GM21367 (cell line): ENCODE data around the gene CLPSL2.

Experiments
- ATAC-seq: cut with Tn5 transposase; IDR thresholded peaks from one replicate; pipeline ENCODE4 v1.9.1; 2021; ENCODE audit not compliant: unreplicated experiment

Gene CLPSL2

DNA sequence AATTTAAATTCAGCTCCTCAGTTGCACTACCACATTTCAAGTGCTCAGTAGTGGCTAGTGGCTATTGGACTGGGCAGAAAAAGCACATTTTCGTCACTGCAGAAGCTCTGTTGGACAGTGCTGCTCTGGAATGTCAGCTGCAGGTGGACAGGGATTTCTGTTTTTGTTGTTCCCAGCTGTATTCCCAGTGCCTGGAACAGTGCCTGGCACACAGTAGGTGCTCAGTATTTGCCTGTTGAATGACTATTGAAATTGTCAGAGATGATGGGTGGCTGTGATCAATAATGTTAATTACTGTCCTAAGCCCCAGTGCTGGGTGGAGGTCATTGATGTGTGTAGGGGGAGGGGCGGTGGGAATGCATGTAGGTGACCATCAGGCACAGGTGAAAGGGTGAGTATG is 9.9 kb downstream of the CLPSL2 start:
- ATAC-seq = no peak

DNA sequence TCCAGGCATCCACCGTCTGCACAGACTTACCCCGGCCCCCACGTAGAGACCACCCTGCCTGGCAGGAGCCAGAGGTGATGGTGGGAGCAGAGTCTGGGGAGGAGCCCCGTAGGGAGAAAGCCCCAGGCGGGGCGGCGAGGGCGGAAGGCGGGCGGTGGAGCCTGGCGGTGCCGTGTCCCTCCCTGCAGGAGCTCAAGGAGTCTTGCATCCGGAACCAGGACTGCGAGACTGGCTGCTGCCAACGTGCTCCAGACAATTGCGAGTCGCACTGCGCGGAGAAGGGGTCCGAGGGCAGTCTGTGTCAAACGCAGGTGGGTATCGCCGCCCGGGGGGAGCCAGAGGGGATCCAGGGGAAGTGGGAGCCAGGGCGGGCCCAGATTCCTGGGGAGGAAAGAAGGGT is 10.4 kb downstream of the CLPSL2 start:
- ATAC-seq = no peak

DNA sequence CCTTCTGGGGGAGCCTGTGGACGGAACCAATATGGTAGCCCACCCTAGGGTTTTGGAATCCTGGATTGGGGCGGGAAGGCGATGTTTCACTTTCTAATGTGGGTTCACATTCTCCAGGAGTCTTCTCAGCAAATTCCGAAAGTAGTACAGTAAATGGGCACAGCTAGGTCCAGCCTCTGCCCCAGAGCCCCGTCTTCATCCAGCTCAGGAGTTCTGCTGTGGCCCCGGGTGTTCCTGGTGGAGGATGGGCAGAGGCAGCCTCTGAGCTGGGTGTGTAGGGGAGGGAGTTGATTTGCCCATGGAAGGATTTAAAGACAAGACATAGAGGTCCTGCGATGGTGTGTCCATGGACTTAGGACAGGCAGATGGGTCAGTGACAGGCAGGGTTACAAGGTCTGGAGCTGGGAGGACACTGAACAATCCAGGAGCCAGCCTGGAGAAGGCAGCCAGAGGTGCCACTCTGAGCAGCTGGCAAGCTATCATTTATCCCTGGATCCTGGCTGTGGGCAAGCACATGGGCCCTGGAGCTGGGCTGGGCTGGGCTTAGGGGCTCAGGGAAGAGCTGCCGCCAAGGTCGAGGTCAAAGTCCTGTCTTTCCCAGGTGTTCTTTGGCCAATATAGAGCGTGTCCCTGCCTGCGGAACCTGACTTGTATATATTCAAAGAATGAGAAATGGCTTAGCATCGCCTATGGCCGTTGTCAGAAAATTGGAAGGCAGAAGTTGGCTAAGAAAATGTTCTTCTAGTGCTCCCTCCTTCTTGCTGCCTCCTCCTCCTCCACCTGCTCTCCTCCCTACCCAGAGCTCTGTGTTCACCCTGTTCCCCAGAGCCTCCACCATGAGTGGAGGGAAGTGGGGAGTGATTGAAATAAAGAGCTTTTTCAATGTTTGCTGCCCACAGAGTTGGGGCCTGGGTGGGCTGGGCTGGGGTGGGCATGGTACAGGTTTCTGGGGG is 11.1 kb downstream of the CLPSL2 start:
- no peak for ATAC-seq

DNA sequence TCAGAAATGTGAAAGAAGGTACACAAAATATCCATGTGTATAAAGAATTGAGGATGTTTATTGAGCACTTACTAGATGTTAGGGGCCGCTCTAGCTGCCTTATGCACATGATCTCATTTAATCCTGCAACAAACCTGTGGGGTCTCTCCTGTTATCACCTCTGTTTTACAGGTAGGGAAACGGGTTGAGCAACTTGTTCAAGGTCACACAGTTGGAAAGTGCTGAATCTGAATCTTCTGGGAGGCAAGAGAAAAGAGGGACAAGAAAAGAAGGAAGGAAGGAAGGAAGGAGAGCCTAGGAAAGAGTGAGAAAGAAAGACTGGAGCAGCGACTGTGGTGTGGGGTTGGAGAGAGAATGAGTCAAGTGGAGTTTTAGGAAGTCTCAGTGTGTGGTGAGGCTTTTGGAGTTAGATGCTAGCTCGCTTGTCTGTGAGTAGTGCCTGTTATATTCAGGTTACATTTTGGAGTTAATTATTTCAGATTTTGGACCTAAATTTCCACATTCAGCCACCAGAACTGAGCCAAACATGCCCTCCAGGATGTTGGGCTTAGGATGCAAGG is 12.1 kb downstream of the CLPSL2 start:
- no peak for ATAC-seq

DNA sequence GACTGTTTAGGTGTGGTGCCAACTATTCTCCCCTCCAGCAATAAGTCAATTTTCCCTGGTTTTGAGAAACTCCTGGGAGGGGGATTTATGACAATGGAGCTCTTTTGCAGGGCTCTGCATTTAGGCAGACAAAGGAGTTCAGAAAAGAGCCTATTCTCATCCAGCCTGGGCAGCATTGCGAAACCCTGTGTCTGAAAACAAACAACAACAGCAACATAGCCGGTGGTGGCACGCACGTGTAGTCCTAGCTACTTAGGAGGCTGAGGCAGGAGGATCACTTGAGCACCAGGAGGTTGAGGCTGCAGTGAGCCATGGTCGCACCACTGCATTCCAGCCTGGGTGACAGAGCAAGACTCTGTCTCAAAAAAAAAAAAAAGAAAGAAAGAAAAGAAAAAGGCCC is 14.3 kb downstream of the CLPSL2 start:
- no peak for ATAC-seq

DNA sequence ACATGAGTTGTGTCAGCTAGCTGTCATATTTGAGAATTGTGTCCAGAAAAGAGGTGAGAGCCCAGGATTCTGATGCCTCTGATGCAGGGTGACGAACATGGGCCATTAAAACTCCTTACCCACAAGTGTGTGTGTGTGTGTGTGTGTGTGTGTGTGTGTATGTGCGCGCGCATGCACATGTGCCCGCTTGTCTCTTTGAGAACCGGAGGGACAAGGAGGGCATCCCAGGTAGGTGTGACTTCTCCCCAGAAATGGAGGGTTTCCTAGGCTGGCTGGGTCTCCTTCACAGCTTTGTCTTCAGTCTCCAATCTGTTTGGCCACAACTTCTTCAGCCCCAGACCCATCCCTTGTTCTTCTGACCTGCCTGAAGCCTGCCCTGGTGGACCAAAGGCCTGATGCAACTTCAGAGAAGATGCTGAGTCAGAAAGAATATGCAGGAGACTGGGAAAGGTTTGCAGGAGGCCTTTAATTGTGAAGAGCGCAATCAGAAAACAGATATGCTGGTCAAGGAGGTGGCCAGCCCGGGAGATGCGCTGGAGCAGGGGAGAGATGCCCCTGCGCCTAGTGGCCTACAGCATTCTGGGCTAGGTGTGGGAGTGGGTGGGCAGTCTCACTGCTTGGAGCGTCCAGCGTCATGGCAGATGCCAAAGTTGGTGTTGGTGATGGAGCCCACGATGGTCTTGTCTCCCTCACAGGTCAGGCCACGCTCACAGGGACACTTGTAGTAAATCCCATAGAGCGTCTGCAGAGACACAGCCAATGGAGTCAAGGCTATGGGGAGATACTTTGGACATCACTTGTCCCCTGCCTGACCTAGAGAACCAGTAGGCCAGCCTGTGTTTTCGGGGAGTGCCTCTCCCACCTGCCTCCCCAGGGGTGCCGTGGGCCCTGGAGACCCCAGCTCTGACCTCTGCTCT is 18.4 kb downstream of the CLPSL2 start:
- ATAC-seq = no peak

DNA sequence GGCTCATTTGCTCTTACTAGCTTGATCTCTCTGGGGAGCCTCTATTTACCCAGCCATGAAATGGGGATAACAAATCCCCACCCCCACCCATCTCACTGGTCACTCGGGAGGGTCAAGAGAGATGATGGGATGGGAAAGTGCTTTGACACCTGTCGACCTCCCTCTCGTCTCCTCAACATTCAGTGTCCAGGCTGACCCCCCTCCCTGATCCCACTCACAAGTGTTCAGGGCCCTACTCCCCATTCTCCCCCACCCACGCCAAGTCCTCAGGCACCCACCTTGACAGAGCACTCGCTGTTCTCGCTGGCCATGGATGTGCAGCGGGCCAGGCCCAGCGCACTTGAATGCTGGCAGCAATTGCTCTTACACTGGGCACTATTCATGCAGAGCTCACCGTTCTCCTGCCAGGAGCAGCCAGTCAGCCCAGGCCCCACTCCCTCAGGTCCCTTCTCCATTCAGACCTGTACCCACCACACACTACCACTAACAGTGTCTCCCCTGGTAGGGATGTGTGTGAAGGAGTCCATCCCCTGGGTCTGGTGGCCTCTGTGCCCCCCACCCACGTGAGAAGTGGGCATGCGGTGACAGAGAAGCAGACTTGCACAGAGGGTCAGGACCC is 19.2 kb downstream of the CLPSL2 start:
- no peak for ATAC-seq

DNA sequence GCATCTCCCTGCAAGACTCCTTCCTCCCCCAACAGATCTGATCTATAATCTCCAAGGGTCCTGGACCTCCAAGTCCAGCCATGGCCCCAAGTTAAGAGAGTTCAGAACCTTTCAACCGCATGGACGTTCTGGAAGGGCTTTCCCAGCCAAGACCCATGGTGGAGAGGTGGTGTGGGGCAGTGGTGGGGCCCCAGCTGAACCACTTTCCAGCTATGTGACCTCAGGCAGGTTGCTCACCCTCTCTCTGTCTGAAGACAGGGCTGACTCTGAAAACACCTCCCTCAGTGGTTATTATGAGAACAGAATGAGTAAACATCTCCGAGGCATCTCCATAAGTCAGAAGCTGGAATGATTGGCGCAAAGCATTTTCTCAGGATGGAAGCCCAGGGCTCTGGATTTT is 19.8 kb downstream of the CLPSL2 start:
- no peak for ATAC-seq

DNA sequence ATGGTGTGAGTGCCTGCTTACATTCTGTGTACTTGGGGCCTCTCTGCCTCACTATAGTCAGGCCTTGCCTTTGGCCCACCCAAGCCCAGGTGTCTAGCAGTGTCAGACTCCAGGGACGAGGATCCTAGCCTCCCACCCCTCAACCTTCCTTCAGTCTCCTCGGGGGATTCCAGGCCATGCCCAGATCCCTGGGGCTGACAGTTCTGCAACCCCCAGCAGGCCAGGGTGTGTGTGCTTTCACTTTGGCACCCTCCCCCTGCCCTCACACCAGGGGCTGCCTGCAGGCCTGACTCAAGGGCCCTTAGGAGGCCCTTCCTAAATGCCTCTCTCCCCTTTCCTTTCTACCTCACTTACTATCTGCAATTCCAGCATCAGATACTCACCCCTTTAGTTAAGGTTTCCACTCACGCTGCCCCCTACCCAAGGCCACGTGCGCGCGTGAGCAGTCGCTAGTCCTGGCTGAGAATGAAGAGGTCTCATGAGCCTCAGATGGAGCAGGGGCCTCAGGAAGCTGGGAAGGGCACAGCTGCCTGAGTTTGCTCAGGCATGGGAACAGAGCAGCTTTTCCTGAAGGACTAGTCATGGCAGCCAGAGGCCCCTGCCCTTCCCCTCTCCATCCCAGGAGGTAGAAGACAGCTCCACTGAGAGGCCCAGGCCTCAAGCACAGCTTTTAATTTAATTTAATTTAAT is 21.6 kb downstream of the CLPSL2 start:
- no peak for ATAC-seq

DNA sequence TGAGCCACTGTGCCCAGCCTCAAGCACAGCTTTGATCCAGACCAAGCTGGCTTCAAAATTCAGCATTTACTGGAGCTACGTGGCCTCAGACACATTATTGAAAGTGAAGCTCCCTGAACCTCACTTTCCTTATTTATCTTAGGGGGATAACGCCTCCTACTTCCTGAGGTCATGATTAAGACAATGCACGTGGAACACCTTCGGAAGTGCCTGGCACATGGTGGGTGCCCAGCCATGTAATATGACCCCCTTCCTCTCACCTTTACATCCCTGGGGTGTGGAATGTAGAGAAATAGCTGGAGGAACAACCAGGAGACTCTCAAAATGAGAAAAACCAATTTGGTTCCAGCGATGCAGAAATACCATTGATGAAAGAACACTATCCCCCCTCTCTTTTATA is 22.3 kb downstream of the CLPSL2 start:
- ATAC-seq = no peak

DNA sequence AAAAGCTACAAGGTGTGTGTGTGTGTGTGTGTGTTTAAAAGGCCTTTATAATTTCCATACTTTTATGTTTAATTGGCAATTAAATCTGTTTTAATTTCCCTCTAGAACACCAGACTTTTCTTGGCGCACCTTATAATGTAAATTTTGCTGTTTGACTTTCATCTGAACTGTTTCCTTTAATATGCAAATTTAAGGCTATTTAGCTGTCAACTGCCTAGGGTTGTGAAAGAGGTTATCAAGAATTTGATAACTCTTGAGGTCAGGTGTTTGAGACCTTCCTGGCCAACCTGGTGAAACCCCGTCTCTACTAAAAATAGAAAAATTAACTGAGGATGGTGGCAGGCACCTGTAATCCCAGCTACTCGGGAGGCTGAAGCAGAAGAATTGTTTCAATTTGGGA is 24.8 kb downstream of the CLPSL2 start:
- ATAC-seq = no peak

DNA sequence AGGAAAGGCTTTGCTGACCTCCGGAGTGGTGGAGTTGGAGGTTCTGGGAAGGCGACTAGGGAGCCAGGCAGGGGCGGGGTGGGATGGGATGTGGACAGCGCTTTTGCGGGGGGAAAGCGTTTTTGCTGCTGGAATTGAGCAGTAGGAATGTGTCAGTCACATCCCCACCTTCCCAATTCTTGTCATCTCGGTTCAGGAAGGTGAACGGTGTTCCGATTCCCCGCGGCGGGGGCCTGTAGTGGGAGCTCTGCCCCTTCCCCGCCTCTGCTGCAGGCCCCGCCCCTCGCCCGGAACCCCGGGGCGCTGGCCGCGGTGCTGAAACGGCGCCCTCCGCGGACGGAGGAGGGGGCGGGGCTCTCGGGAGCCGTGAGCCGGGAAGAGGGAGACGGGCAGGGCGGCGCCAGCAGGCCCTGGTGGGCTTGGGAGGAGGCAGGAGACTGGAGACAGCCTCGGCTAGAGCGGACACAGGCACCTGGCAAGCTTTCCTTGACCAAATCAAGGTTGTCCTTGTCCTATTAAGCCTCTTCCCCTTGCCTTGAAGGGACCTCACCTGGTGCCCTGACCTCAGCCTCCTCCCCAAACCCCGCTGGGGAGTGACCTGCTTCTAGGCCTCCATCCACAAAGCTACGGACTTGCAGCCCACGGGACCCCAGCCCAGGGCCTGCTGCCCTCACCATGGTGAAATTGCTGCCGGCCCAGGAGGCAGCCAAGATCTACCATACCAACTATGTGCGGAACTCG is 28.8 kb downstream of the CLPSL2 start, which contains the start of gene LHFPL5:
Gene LHFPL5, plus strand, starts transcription at position 357 of the 741 bp plus-strand sequence. Its CDS starts 319 bp downstream, at position 676.
- ATAC-seq = no peak

DNA sequence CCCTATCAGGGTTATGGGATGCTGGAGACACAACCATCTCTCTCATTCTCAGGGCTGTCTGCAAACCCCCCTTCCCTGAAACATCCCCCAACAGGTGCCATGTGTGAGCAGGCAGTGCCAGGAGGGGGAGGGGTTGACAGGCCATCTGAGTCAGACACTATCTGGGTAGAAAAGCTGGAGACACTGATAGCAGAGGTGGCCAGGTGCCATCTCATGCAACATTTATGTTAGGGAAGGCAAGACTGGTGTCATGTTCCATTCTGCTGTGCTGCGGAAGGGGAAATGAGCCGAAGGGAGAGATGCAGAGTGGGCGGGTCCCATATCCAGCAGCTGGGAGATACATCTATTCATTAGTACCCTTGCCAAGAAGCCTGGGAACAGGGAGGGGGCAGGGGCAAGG is 32.3 kb downstream of the CLPSL2 start:
- ATAC-seq = no peak

DNA sequence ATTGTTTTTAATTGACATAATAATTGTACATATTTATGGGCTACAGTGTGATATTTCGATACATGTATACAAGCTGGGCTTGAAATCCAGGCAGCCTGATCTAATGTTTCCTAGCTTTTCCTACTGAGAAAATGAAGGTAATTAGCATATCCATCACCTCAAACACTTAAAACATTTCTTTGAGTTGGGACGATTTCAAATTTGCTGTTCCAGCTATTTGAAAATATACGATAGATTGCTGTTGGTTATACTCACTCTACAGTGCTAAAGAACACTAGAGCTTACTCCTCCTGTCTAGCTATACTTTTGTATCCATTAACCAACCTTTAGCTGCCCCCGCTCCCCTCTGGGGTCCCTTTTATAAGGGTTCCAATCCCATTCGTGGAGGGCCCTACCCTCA is 33.4 kb downstream of the CLPSL2 start:
- no peak for ATAC-seq

DNA sequence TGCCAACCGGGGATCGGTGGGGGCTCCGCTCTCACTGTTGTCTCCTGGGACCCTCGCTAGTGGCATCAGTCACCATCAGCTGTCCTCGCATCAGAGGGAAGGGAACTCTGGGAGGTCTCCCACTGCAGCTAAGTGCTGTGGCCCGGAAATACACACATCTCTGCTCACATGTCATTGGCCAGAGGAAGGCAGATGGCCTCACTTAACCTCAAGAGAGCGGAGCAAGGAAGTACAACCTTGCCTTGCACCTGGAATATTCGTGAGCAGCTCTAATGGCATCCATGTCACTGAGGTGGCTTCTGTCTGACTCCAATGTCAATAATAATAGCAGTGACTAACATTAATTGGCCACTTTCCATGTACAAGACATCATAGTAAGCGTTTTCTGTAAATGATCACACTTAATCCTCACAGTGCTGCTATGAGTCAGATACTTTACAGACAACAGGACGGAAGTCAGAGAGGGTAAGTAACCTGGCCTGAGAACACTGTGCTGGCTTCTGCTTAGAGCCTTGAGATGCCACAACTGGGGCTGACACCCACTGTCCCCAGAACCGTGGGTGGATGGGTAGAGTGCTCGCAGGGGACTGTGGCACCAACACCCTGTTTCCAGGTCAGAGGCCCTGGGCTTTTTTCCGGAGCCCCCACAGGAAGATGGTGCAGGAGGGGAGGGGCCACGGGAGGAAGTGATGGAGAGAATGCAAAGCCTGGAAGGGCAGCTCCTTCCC is 34.7 kb downstream of the CLPSL2 start:
- no peak for ATAC-seq

DNA sequence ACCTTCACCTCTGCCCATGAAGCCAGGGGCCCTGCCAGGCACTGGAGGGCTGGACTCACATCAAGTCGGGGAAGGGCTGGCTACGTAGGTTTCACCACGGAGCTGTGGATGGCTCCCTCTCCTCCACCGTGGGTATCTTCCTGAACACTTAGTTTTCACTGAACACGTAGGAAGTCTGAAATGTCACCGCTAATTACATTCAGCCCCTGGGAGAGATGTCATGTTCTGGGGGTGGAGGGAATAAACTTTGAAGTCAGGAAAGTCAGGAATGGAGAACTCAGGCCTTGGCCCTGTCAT is 35.2 kb downstream of the CLPSL2 start:
- no peak for ATAC-seq

DNA sequence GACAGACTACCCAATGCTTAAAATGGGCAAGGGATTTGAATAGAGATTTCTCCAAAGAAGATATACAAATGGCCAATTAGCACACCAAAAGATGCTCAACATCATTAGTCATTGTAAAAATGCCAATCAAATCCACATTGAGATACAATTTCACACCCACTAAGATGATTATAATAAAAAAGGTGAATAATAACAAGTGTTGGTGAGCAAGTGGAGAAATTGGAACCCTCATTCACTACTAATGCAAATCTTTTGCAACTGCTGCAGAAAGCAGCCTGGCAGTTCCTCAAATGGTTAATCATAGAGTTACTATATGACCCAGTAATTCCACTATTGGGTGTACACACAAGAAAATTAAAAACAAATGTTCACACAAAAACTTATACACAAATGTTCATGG is 41.1 kb downstream of the CLPSL2 start:
- ATAC-seq = no peak

DNA sequence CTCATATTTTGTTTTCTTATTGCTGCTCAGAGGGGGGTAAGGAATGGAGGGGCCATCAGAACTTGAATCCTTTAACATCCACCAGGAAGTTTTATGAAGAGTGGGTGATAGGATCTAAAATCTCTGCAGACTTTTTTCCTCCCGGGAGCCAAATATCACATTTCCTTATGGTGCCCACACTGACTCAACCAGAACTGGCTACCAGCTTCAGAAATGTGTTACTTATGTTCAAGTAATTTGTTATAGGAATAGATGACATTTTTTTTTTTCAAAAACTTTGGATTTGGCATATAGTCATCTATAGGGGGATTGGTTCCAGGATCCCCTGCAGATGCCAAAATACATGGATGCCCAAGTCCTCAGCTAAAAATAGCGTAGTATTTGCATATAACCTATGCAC is 47.2 kb downstream of the CLPSL2 start:
- ATAC-seq = no peak

DNA sequence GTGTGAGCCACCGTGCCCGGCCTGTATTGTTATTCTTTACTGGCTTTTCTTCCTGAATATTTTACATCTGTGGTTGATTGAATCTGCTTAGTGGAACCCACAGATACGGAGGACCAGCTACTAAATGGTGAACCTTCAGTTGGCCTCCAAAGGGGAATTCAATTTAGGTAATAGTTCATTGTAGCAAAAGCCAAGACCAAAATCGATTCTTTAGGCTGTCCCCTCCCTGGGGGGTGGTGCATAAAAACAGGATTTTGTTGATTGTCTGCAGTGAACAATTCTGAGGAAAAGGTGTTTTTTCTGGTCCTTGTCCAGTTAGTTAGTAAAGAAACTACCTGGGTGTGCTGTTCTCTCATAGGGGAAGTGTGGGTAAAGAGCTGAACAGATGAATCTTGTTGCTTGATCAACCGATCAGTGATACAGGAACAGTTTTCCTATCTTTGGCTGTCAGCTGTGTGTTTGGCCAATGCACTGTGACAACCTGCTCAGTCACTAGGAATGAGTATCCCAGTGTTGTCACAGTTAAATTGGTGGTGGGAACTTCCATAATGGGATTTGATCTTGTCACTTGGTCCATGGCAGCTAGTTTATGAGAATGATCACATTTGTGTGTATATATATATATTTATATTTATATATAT is 48.3 kb downstream of the CLPSL2 start:
- ATAC-seq = no peak
